CD4-positive, alpha-beta T cell treated with Interleukin-1 beta for 1 hour (primary cell): ENCODE data around the gene PTPDC1.

Source experiments
- DNase-seq, 2 donors: peaks; one replicate each; pipeline ENCODE4 v3.0.0-alpha.2; 2020 to 2022

The PTPDC1 gene

GRCh38 chr9:94145640-94146039 is 61.4 kb downstream of the PTPDC1 start:
- DNase-seq, result no peak

DNA sequence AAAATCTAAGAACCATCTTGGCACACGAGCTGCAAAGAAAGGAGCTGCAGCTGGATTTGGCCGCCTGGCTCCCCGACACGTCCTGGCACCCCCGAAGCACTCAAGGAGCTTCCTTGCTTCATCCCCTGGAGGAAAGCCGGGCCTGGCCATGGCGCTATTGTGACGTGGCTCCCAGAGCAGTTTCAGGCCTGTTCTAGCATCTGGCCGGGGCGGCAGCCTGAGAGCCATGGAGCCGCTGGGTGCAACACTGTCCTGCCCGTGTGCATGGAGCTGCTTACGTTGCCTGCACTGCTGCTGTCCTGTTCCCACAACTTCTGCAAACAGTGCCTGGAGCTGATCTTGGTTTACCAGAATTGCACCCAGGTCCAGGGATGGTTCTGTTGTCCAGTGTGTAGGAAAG is 63.5 kb downstream of the PTPDC1 start:
- no peak for DNase-seq

DNA sequence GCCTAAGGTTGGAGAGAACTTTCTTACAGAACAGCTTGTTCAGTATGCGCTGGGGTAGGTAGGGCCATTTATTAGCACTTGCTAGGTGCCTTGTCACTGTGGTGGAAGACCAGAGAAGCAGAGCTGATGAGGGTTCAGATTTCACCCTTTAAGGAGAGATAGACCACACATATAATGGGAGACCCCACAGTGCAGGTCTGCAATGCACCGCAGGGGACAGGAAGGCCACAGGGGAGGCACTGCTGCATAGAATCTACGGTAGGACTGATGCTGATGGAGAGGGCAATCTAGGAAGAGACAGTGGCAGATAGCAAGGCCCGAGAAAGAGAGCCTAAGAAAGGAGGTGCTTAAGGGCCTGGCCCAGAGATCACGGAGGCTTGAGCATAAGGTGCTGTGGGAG is 64.2 kb downstream of the PTPDC1 start:
- no peak for DNase-seq

DNA sequence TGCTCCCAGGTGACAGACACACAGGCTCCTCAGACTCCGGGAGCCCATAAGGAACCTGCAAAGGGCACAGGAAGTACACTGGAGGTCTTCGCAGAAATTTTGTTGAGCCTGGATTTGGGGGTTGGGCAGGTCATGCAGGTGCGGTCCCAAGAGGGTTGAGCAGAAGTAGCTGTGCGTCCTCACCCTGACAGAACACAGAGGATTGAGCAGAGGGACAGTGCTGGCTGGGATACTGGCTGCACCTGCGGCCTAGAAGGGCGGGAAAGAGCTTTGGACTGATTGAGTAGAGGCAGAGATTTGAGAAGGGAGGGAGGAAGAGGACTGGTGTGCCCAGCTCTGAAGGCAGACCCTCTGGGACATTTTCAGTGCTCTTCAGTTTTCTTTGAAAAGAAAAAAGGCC is 65.4 kb downstream of the PTPDC1 start:
- DNase-seq, result no peak

GRCh38 chr9:94150279-94150828 is 66.1 kb downstream of the PTPDC1 start:
- DNase-seq, result no peak

DNA sequence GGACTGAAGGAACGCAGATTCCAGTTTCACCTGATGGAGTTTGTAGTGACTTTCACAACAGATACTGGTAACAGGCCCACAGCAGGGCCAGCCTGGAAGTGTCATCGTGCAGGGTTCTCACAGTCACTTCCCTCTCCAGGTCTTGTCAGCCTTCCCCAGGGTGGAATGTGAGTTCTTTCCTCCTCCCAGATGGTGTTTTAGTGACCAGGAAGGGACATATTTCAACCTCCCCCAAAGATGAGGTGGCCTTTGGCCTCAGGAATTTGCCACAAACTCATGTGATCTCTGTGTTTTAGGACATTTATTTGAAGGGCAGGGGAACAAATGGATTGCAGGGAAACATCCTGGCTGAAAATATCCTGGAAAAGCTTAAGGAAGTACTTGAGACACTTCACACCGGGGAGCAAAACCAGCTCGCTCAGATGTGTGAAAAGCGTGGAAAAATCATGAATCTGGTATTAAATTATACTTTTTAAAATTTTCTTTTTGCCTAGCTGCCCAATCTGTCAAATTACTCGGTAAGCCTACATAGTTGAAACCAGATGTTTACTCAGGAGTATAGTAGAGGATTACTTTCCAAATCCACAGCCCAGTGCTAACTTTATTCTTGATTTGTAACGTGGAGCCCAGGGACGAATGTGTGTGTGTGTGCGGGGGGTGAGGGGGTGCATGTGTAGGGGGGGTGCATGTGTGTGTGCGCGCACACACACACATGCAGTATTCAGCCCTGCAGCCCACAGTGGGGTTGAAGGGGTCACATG is 66.8 kb downstream of the PTPDC1 start:
- no peak for DNase-seq

DNA sequence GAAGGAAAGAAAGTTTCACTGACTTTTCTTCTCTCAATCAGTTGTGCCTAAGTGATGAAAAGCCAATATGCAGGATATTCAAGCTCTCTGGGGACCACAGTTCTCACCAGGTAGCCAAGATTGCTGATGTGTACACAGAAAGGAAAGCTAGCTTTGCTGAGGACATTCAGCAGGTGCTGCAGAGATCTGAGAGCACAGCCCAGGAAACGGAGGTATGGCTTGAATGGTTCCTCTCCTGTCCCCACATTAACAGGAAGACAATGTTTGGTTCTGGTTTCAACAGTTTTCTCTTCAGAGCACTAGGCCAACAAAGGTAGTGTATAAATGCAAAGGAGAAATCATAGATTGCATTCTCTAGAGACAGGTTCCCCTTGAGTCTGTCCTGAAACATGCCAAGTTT is 69.6 kb downstream of the PTPDC1 start:
- no peak for DNase-seq

- DNase-seq, result no peak
These were observed 72.2 kb downstream of the PTPDC1 start for GRCh38 chr9:94156348-94157049.

- no peak for DNase-seq
These were observed 73.0 kb downstream of the PTPDC1 start for GRCh38 chr9:94157050-94157801.
